Lung microvascular endothelial cell (primary cell): Measurements from ENCODE around the gene SPINK4. TPM values are rescaled to one million over a fixed set of nuclear protein-coding genes. Genes with fewer than 3 reads are reported as not detected.
A peak's percentile ranks its signal among the peaks of the same experiment; 100 is the strongest.

Experiments
- DNase-seq, 2 donors: peaks; one replicate each; pipeline versions ENCODE4 v3.0.0 to v3.0.0-alpha.2; 2010; ENCODE audit warnings: low read depth in 2 of 2
- total RNA-seq: library from RNA; depleted of rRNA; stranded (reverse); fragments of >200 nt; gene quantifications from 2 replicates; pipeline ENCODE4 v1.2.1, GENCODE V29; 2014

The SPINK4 gene
- total RNA-seq, 1 donor from 2014 or later: not detected

GRCh38 chr9:33291031-33291397 is 51.0 kb downstream of the SPINK4 start:
- peak in 1 of 2 donors; percentile 92 for DNase-seq

- no peak for DNase-seq
These were observed 51.9 kb downstream of the SPINK4 start for GRCh38 chr9:33291901-33292300.

- no peak for DNase-seq
These were observed 53.8 kb downstream of the SPINK4 start for GRCh38 chr9:33293782-33294181.

DNA sequence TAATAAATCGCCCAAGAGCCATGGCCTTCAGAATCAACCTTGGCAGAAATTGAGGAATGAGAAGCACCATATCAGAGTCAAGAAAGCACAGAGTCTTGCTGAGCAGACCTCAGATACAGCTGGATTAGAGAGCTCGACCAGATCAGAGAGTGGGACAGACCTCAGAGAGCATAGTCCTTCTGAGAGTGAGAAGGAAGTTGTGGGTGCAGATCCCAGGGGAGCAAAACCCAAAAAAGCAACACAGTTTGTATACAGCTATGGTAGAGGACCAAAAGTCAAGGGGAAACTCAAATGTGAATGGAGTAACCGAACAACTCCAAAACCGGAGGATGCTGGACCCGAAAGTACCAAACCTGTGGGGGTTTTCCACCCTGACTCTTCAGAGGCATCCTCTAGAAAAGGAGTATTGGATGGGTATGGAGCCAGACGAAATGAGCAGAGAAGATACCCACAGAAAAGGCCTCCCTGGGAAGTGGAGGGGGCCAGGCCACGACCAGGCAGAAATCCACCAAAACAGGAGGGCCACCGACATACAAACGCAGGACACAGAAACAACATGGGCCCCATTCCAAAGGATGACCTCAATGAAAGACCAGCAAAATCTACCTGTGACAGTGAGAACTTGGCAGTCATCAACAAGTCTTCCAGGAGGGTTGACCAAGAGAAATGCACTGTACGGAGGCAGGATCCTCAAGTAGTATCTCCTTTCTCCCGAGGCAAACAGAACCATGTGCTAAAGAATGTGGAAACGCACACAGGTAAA is 54.9 kb downstream of the SPINK4 start:
- no peak for DNase-seq

- DNase-seq: no peak
These were observed 55.6 kb downstream of the SPINK4 start for GRCh38 chr9:33295571-33295970.

- DNase-seq: peak in 1 of 2 donors; percentile 45
These were observed 57.5 kb downstream of the SPINK4 start for GRCh38 chr9:33297432-33297831.

Other genes with a start within 250 kb of the SPINK4 start
- gene APTX, start 238.5 kb upstream of the SPINK4 start, total RNA-seq: 17.7 and 18.5 TPM in 2 replicates
- 80.4 and 111 TPM in 2 replicates for gene DNAJA1, start 214.9 kb upstream of the SPINK4 start, total RNA-seq
- gene SMU1, start 163.5 kb upstream of the SPINK4 start, total RNA-seq: 27.7 and 32.1 TPM in 2 replicates
- gene B4GALT1, start 72.8 kb upstream of the SPINK4 start, total RNA-seq: 12.4 and 13.1 TPM in 2 replicates
- 32.0 and 44.4 TPM in 2 replicates for gene BAG1, start 24.5 kb downstream of the SPINK4 start, total RNA-seq
- 62.5 and 99.8 TPM in 2 replicates for gene CHMP5, start 24.9 kb downstream of the SPINK4 start, total RNA-seq
- 8.5 and 12.3 TPM in 2 replicates for gene NFX1, start 50.3 kb downstream of the SPINK4 start, total RNA-seq
- gene AQP7, start 162.4 kb downstream of the SPINK4 start, total RNA-seq: not detected in 2 replicates
- 0.20 and 0.44 TPM in 2 replicates for gene AQP3, start 207.4 kb downstream of the SPINK4 start, total RNA-seq
- gene NOL6, start 233.8 kb downstream of the SPINK4 start, total RNA-seq: 8.7 and 14.7 TPM in 2 replicates